OCI-LY1 (cell line): Measurements from ENCODE around the gene TTLL11.

ENCODE experiments used
- H2AFZ ChIP-seq: fragments of 200-600 bp; sonication (generic), shearing (Covaris generic); 2 replicates; pipeline ENCODE4 v1.6.0; 2014; ENCODE audit warnings: antibody characterized with exemption, mild to moderate bottlenecking, low read length
- H3F3A ChIP-seq: fragments of 200-600 bp; sonication (generic), shearing (Covaris generic); 2 replicates; pipeline ENCODE4 v1.6.0; 2014; ENCODE audit warnings: mild to moderate bottlenecking, antibody characterized with exemption, low read length, moderate library complexity; ENCODE audit not compliant: insufficient read depth
- H3K27ac ChIP-seq: fragments of 200-600 bp; sonication (generic); 2 replicates; pipeline ENCODE4 v1.5.1; 2014; ENCODE audit warnings: low read length, mixed run types, mild to moderate bottlenecking, low read depth; ENCODE audit not compliant: poor library complexity, severe bottlenecking
- H3K27me3 ChIP-seq: fragments of 200-600 bp; sonication (generic); 2 replicates; pipeline ENCODE4 v1.6.0; 2014; ENCODE audit warnings: antibody characterized with exemption, mild to moderate bottlenecking, low read length, moderate library complexity; ENCODE audit not compliant: insufficient read depth
- H3K36me3 ChIP-seq: fragments of 200-600 bp; sonication (generic); 2 replicates; pipeline ENCODE4 v1.6.1; 2014; ENCODE audit warnings: mild to moderate bottlenecking, antibody characterized with exemption, low read length, moderate library complexity, mixed read lengths; ENCODE audit not compliant: insufficient read depth
- H3K4me1 ChIP-seq: fragments of 200-600 bp; sonication (generic); 2 replicates; pipeline ENCODE4 v1.5.1; 2014; ENCODE audit warnings: mild to moderate bottlenecking, low read length, moderate library complexity; ENCODE audit not compliant: insufficient read depth, severe bottlenecking
- H3K4me2 ChIP-seq: fragments of 200-600 bp; sonication (generic), shearing (Covaris generic); 2 replicates; pipeline ENCODE4 v1.6.1; 2014; ENCODE audit warnings: low read length
- H3K4me3 ChIP-seq: fragments of 200-600 bp; sonication (generic); 2 replicates; pipeline ENCODE4 v1.5.1; 2014; ENCODE audit warnings: low read length, low read depth, mild to moderate bottlenecking, mixed read lengths; ENCODE audit not compliant: poor library complexity, severe bottlenecking
- H3K79me2 ChIP-seq: fragments of 200-600 bp; shearing (Covaris generic); 2 replicates; pipeline ENCODE4 v1.6.1; 2016; ENCODE audit warnings: mixed run types, low read length, mixed read lengths; ENCODE audit not compliant: insufficient read depth
- H3K9ac ChIP-seq: fragments of 200-600 bp; sonication (generic), shearing (Covaris generic); 2 replicates; pipeline ENCODE4 v1.6.1; 2014; ENCODE audit warnings: mild to moderate bottlenecking, low read length, mixed read lengths
- H3K9me2 ChIP-seq: fragments of 200-600 bp; sonication (generic), shearing (Covaris generic); 2 replicates; pipeline ENCODE4 v1.6.1; 2014; ENCODE audit warnings: low read depth, mild to moderate bottlenecking, low read length, mixed read lengths
- H3K9me3 ChIP-seq: fragments of 200-600 bp; shearing (Covaris generic); 2 replicates; pipeline ENCODE4 v1.6.1; 2014; ENCODE audit warnings: low read length, mixed read lengths
- H4K20me1 ChIP-seq: fragments of 200-600 bp; sonication (generic), shearing (Covaris generic); 2 replicates; pipeline ENCODE4 v1.6.0; 2016; ENCODE audit warnings: mild to moderate bottlenecking, low read length; ENCODE audit not compliant: insufficient read depth
- EZH2 ChIP-seq: fragments of 200-600 bp; sonication (generic), shearing (Covaris generic); IDR thresholded peaks from 2 replicates; pipeline ENCODE4 v1.8.0; 2017; ENCODE audit warnings: borderline replicate concordance, mixed run types, mild to moderate bottlenecking, antibody characterized with exemption, low read length, moderate library complexity, mixed read lengths
- TF ChIP-seq, protein P1 (sequence below): fragments of 200-600 bp; sonication (generic), shearing (Covaris generic); IDR thresholded peaks from 2 replicates; pipeline ENCODE4 v1.5.1; 2017; ENCODE audit warnings: mild to moderate bottlenecking, antibody characterized with exemption, low read length, moderate library complexity, mixed read lengths

TTLL11 gene

DNA sequence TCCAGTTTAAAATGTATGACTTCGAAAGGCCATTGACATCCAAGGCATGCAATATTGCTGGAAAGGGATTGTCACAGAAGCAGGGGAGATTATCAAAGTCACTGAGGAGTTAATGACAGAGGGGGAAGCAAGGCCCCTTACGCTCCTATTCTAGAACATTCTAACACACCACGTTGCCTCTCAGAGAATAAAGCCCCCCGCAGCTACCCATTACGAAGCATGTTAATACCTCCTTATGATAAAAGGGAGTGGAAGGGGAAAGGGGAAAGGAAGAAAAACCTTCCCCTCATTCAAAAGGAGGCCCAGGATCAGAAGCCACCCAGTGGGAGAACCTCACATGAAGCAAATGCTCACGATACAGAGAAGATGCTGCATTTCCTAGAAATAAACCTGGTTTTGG is 228.0 kb downstream of the TTLL11 start:
- TF ChIP-seq EZH2 = no peak
- TF ChIP-seq, protein P1, sequence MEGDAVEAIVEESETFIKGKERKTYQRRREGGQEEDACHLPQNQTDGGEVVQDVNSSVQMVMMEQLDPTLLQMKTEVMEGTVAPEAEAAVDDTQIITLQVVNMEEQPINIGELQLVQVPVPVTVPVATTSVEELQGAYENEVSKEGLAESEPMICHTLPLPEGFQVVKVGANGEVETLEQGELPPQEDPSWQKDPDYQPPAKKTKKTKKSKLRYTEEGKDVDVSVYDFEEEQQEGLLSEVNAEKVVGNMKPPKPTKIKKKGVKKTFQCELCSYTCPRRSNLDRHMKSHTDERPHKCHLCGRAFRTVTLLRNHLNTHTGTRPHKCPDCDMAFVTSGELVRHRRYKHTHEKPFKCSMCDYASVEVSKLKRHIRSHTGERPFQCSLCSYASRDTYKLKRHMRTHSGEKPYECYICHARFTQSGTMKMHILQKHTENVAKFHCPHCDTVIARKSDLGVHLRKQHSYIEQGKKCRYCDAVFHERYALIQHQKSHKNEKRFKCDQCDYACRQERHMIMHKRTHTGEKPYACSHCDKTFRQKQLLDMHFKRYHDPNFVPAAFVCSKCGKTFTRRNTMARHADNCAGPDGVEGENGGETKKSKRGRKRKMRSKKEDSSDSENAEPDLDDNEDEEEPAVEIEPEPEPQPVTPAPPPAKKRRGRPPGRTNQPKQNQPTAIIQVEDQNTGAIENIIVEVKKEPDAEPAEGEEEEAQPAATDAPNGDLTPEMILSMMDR = no peak
- no peak overlapping the region for H3K27ac ChIP-seq
- H2AFZ ChIP-seq = no peak overlapping the region
- no peaks in the 10 kb centered on the region for H3K9me3 ChIP-seq
- H3K9me2 ChIP-seq = no peaks in the 10 kb centered on the region
- no peaks in the 10 kb centered on the region for H3K36me3 ChIP-seq
- no peak overlapping the region for H3K4me3 ChIP-seq
- no peaks in the 10 kb centered on the region for H3K79me2 ChIP-seq
- no peak overlapping the region for H3K9ac ChIP-seq
- H3K27me3 ChIP-seq = no peaks in the 10 kb centered on the region
- H4K20me1 ChIP-seq = no peaks in the 10 kb centered on the region
- peaks cover 9% of the 10 kb centered on the region for H3K4me1 ChIP-seq
- no peak overlapping the region for H3K4me2 ChIP-seq
- no peaks in the 10 kb centered on the region for H3F3A ChIP-seq

DNA sequence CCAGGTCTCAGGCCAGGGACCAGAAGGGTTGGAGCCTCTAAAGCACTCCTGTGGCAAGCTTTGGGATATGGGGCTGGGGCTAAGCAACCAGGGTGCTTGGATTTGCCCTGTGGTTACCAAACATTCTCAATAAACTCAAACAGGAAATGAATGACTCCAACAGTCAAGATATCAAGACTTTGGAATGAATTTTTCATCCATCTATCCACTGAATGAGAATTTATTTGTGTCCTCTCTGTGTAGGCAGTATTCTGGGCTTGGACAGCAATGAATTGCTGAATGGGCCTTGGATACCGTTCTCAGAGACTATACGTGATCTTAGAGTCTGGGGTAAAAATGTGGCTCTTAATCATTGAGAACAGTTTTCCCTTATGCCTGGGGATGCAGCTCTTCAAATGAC is 229.2 kb downstream of the TTLL11 start:
- Histone ChIP-seq H2AFZ (no peak overlapping the region), H3K4me3 (no peak overlapping the region), H3K27ac (no peak overlapping the region), H3K4me2 (no peak overlapping the region), H3K79me2 (no peaks in the 10 kb centered on the region), H3K36me3 (no peaks in the 10 kb centered on the region), H3K9me3 (no peaks in the 10 kb centered on the region), H3F3A (no peaks in the 10 kb centered on the region), H3K4me1 (peaks cover 15% of the 10 kb centered on the region), H3K9ac (no peak overlapping the region), H3K9me2 (no peaks in the 10 kb centered on the region), H3K27me3 (no peaks in the 10 kb centered on the region), H4K20me1 (no peaks in the 10 kb centered on the region)
- TF ChIP-seq, protein P1 = no peak
- TF ChIP-seq EZH2 = no peak

DNA sequence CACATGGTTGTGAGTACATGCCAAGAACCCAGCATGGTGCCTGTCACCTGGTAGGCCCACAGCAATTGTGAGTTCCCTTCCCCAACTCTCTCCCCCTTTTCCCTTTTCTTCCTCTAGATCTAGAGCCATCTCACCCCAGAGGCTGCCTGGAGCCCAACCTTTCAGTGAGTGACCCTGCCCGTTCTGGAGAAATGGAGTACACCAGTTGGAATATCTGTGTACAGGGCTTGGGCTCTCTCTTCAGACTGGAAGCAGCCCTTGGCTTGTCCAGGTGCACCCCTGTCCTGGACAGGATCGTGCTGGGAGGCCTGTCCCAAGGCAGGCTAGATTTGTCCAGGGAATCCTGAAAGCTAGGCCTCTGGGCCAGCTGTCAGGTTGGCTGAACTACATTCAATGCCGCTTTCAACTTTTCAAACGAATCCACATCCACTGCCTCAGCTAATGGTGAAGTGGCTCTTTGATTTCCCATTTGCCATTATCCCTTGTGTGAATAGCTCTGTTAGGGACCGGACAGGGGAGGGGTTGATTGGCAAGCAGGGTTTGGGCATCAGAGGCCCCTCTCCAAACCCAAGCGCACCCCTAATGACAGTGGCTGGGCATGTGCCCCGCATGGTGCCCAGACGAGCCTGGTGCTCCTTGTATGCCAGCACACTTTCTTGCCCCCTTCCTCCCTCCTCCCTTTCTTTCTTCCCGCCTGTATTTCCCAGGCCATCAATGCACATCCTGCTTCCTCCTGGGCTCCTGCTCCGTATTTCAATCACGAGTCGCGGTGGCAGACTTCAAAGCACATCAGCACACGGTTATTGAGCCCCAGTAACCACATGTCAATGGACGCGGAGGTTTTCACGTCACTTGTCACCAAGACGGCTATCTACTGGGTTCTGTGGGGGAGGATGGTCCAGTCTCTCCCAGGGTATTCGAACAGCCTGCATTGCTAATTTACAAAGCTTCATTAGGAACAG is 230.5 kb downstream of the TTLL11 start:
- Histone ChIP-seq H3F3A (no peaks in the 10 kb centered on the region), H3K4me3 (no peak overlapping the region), H3K27me3 (no peaks in the 10 kb centered on the region), H3K79me2 (no peaks in the 10 kb centered on the region), H3K9ac (no peak overlapping the region), H3K4me1 (peaks cover 28% of the 10 kb centered on the region), H3K36me3 (no peaks in the 10 kb centered on the region), H3K27ac (no peak overlapping the region), H2AFZ (no peak overlapping the region), H3K9me2 (no peaks in the 10 kb centered on the region), H3K9me3 (no peaks in the 10 kb centered on the region), H4K20me1 (no peaks in the 10 kb centered on the region), H3K4me2 (no peak overlapping the region)
- TF ChIP-seq, protein P1 = no peak
- no peak for TF ChIP-seq EZH2
